H1 (cell line): Measurements from ENCODE around the gene UROC1. TPM values are rescaled to one million over a fixed set of nuclear protein-coding genes. Genes with fewer than 3 reads are reported as not detected.

Experiments used
- CTCF ChIA-PET: fragments of 300-600 bp; sonication (Branson Sonifier 250); formaldehyde crosslinking; loops from one replicate; lab custom pipeline; 2021; ENCODE audit not compliant: partially characterized antibody; lab: Charles Lee
- POLR2A ChIA-PET: fragments of 300-600 bp; sonication (Branson Sonifier 250); formaldehyde crosslinking; loops from one replicate; lab custom pipeline; 2021; ENCODE audit warnings: inconsistent platforms; ENCODE audit not compliant: partially characterized antibody; lab: Charles Lee
- DNase-seq, 2 experiments: peaks; one replicate each; pipeline versions ENCODE4 v3.0.0 to v3.0.0-alpha.2; 2010 to 2022; ENCODE audit warnings: low spot score in 2 of 2, low read depth in 1 of 2, mixed read lengths in 1 of 2
- FAIRE-seq: peaks from 2 replicates; lab custom pipeline; 2011; peaks lifted over from hg19 to GRCh38; lab: Jason Lieb, UNC
- H2AFZ ChIP-seq: 2 replicates; pipeline ENCODE4 v1.8.1; 2012; ENCODE audit warnings: low read length, inconsistent platforms
- H2AK5ac ChIP-seq: 2 replicates; pipeline ENCODE4 v1.6.1; 2013; ENCODE audit warnings: low read depth, low read length
- H2BK120ac ChIP-seq: replicated peaks from 2 replicates; pipeline ENCODE3; 2013; ENCODE audit warnings: low read depth, low read length, inconsistent platforms
- H2BK12ac ChIP-seq: 2 replicates; pipeline ENCODE4 v1.6.1; 2013; ENCODE audit warnings: low read depth, low read length
- H2BK15ac ChIP-seq: 2 replicates; pipeline ENCODE4 v1.6.1; 2013; ENCODE audit warnings: low read length
- H2BK20ac ChIP-seq: 2 replicates; pipeline ENCODE4 v1.6.1; 2013; ENCODE audit warnings: low read length
- H2BK5ac ChIP-seq: 2 replicates; pipeline ENCODE4 v1.6.1; 2013; ENCODE audit warnings: low read depth, low read length
- H3K14ac ChIP-seq: 2 replicates; pipeline ENCODE4 v1.6.1; 2013; ENCODE audit warnings: inconsistent platforms; ENCODE audit not compliant: insufficient read length
- H3K18ac ChIP-seq: 2 replicates; pipeline ENCODE4 v1.6.1; 2013; ENCODE audit warnings: low read length; ENCODE audit errors: extremely low read depth
- H3K23ac ChIP-seq: 2 replicates; pipeline ENCODE4 v1.6.1; 2013; ENCODE audit warnings: inconsistent platforms; ENCODE audit not compliant: insufficient read length
- H3K23me2 ChIP-seq: 2 replicates; pipeline ENCODE4 v1.6.1; 2013; ENCODE audit warnings: low read depth, low read length
- H3K27ac ChIP-seq: 2 replicates; pipeline ENCODE4 v1.6.1; 2011; ENCODE audit warnings: low read depth, low read length, inconsistent platforms
- H3K27me3 ChIP-seq, 4 experiments: replicated peaks in 1 of 4; 1 replicate in 1 of 4; 2 replicates in 3 of 4; pipeline versions ENCODE4 v1.6.1 to v1.8.1; 2011 to 2013; ENCODE audit warnings: low read length in 3 of 4, mild to moderate bottlenecking in 3 of 4, inconsistent platforms in 2 of 4, mixed read lengths in 2 of 4, moderate library complexity in 1 of 4; ENCODE audit not compliant: control insufficient read depth in 3 of 4, insufficient read depth in 3 of 4; ENCODE audit errors: extremely low read depth in 1 of 4
- H3K36me3 ChIP-seq, 4 experiments: 2 replicates each; pipeline versions ENCODE4 v1.6.1 to v1.8.1; 2011 to 2013; ENCODE audit warnings: mild to moderate bottlenecking in 4 of 4, low read length in 3 of 4, moderate library complexity in 2 of 4, control low read depth in 1 of 4, inconsistent platforms in 1 of 4; ENCODE audit not compliant: insufficient read depth in 4 of 4, control insufficient read depth in 2 of 4
- H3K4ac ChIP-seq: replicated peaks from 2 replicates; pipeline ENCODE3; 2013; ENCODE audit warnings: low read length, low read depth, mixed read lengths, inconsistent platforms; ENCODE audit not compliant: insufficient read length
- H3K4me1 ChIP-seq, 4 experiments: replicated peaks in 1 of 4; 1 replicate in 1 of 4; 2 replicates in 3 of 4; pipeline versions ENCODE4 v1.6.1 to v1.8.1; 2011 to 2013; ENCODE audit warnings: low read length in 3 of 4, inconsistent platforms in 2 of 4, mixed read lengths in 1 of 4; ENCODE audit not compliant: insufficient read depth in 4 of 4, control insufficient read depth in 3 of 4
- H3K4me2 ChIP-seq, 2 experiments: 2 replicates each; pipeline versions ENCODE4 v1.6.1 to v1.8.1; 2011 to 2013; ENCODE audit warnings: low read depth in 2 of 2, low read length in 2 of 2, control low read depth in 1 of 2, inconsistent platforms in 1 of 2, mild to moderate bottlenecking in 1 of 2; ENCODE audit not compliant: insufficient read depth in 1 of 2
- H3K4me3 ChIP-seq, 4 experiments: fragments of 200-600, 300-600 bp in 1 of 4; sonication (generic), shearing (Covaris generic), sonication (Bioruptor Twin) in 1 of 4; 2 replicates each; pipeline versions ENCODE4 v1.5.1 to v1.8.1; 2011 to 2016; ENCODE audit warnings: low read length in 4 of 4, low read depth in 3 of 4, control low read depth in 2 of 4, inconsistent platforms in 2 of 4, mild to moderate bottlenecking in 2 of 4, mixed read lengths in 1 of 4, moderate library complexity in 1 of 4; ENCODE audit not compliant: insufficient read depth in 2 of 4; ENCODE audit errors: extremely low read depth in 1 of 4
- H3K56ac ChIP-seq: replicated peaks from 2 replicates; pipeline ENCODE3; 2013; ENCODE audit warnings: low read depth, mild to moderate bottlenecking, mixed read lengths, low read length, inconsistent platforms; ENCODE audit not compliant: insufficient read length
- H3K79me1 ChIP-seq: 2 replicates; pipeline ENCODE4 v1.6.1; 2013; ENCODE audit warnings: low read depth, low read length, control low read depth
- H3K79me2 ChIP-seq, 2 experiments: 2 replicates each; pipeline versions ENCODE4 v1.6.1 to v1.8.1; 2012 to 2013; ENCODE audit warnings: low read length in 2 of 2, mild to moderate bottlenecking in 2 of 2, inconsistent platforms in 1 of 2; ENCODE audit not compliant: insufficient read depth in 2 of 2, control insufficient read depth in 1 of 2
- H3K9ac ChIP-seq, 4 experiments: replicated peaks in 1 of 4; 1 replicate in 1 of 4; 2 replicates in 3 of 4; pipeline versions ENCODE4 v1.6.1 to v1.8.1; 2011 to 2013; ENCODE audit warnings: low read depth in 3 of 4, low read length in 3 of 4, control low read depth in 2 of 4, mild to moderate bottlenecking in 2 of 4, moderate library complexity in 2 of 4, inconsistent platforms in 1 of 4; ENCODE audit errors: extremely low read depth in 1 of 4
- H3K9me3 ChIP-seq, 2 experiments: 2 replicates each; pipeline versions ENCODE4 v1.6.1 to v1.8.1; 2012 to 2013; ENCODE audit warnings: mild to moderate bottlenecking in 2 of 2, moderate library complexity in 2 of 2, control low read depth in 1 of 2, inconsistent platforms in 1 of 2, low read depth in 1 of 2, low read length in 1 of 2, mixed read lengths in 1 of 2; ENCODE audit not compliant: insufficient read depth in 2 of 2
- H4K20me1 ChIP-seq, 2 experiments: replicated peaks in 1 of 2; 2 replicates each; pipeline versions ENCODE3 to v1.8.1; 2011 to 2013; ENCODE audit warnings: inconsistent platforms in 2 of 2, low read length in 2 of 2, mild to moderate bottlenecking in 1 of 2; ENCODE audit not compliant: insufficient read depth in 2 of 2, control insufficient read depth in 1 of 2
- H4K5ac ChIP-seq: 2 replicates; pipeline ENCODE4 v1.6.1; 2013; ENCODE audit warnings: low read length, low read depth, mixed read lengths, inconsistent platforms; ENCODE audit not compliant: insufficient read length
- H4K8ac ChIP-seq: 2 replicates; pipeline ENCODE4 v1.8.0; 2013; ENCODE audit warnings: mild to moderate bottlenecking, moderate library complexity, low read length, inconsistent platforms; ENCODE audit not compliant: insufficient read depth; ENCODE audit errors: extremely low read depth
- H4K91ac ChIP-seq: replicated peaks from 2 replicates; pipeline ENCODE3; 2013; ENCODE audit warnings: low read length, mixed read lengths, inconsistent platforms; ENCODE audit not compliant: insufficient read length
- HDAC6 ChIP-seq: IDR thresholded peaks from one replicate; pipeline ENCODE4 v1.7.1; 2012; ENCODE audit warnings: low read depth, mild to moderate bottlenecking, inconsistent platforms, low read length, moderate library complexity
- JUND ChIP-seq: IDR thresholded peaks from 2 replicates; pipeline ENCODE4 v1.6.1; 2011; ENCODE audit warnings: mild to moderate bottlenecking, improper control_type of control experiment, low read length
- MAFK ChIP-seq: IDR thresholded peaks from 2 replicates; pipeline ENCODE4 v1.6.1; 2012; ENCODE audit warnings: low read depth, mild to moderate bottlenecking, improper control_type of control experiment, low read length
- SP1 ChIP-seq: IDR thresholded peaks from 2 replicates; pipeline ENCODE4 v1.6.1; 2011; ENCODE audit warnings: low read depth, low read length
- WGBS, 2 experiments: shearing (Covaris generic) in 1 of 2; methylation state at CpG; one replicate each; pipeline versions ENCODE4 v1.1.6 to v1.1.7; 2013 to 2015; ENCODE audit warnings: low lambda C conversion rate in 2 of 2, mixed read lengths in 2 of 2, inconsistent platforms in 1 of 2, low coverage in 1 of 2, missing lambda C conversion rate in 1 of 2; ENCODE audit not compliant: insufficient replicate concordance in 2 of 2, insufficient coverage in 1 of 2, insufficient read length in 1 of 2; ENCODE audit errors: extremely low coverage in 1 of 2, missing lambda C conversion rate in 1 of 2; 5-methylcytosine and 5-hydroxymethylcytosine counted together
- polyA plus RNA-seq, 7 experiments: library from polyadenylated mRNA; depleted of rRNA in 3 of 7; stranded (reverse) in 5 of 7; unstranded in 2 of 7; fragments of >200 nt in 5 of 7; fragments of 200-250 nt in 2 of 7; gene quantifications; 1 replicate in 5 of 7; 2 replicates in 1 of 7; 4 replicates in 1 of 7; pipeline versions ENCODE4 v1.2.1 to v1.2.3, GENCODE V29; 2011 to 2013; ENCODE audit warnings: missing spikeins in 2 of 7, mixed read lengths in 2 of 7
- total RNA-seq: library from RNA; stranded (reverse); fragmentation: NEBNext Ultra II Directional; extraction: Animal tissue kit (Norgen Biotek cat#: 25700); gene quantifications from 2 replicates; pipeline ENCODE4 v1.2.1, GENCODE V29; 2021

Gene UROC1
- total and polyA plus RNA-seq, 2 of the 8 experiments (the other 6 are each of a cell fraction or from before 2014, with no cell fraction given) = 0.03 TPM; not detected in 1

DNA sequence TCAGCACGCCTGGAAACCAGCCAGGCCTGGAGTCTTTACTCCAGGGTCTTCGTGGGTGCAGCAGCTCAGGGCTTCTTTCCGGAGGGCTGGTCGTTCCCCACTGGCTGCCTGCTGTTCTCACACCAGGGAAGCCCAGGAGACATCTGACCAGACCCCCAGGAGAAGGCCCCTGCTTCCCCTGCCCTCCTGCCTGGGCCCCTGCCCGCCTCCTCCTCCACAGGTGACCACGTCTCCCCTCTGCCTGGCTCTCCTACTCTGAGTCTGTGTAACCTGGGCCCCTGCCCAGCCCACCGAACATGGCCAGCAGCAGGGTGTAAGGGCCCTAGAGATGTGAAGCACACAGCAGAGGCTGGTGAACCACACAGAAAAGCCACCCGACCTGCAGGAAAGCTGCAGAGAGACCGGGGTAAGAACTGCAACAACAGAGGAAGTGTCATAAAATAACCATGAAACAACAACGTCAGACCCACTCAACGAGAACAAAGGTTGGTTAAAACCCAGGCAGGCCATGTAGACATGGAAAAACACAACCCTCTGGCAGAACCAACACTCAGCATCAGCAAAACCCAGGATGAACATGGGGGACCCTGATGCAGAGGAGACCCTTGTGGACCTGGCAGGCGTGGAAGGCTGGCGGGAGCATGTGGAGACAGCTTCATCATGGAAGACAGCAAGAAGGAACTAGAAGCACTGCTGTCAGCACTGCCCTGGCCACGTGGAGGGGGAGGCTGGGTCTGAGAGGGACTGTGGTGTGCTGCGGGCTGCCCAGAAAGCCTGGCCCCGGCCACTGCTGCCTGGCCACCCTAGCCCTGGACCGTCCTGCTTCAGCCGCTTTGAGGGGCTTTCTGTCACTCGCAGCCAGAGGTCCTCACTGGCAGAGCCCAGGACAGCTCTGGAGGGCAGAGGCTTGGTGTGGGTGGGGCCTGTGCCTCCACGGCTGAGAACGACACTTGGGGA lies 20.4 kb downstream of the UROC1 start:
- Histone ChIP-seq H3K23me2 (no peaks in the 10 kb centered on the region; the same call in 1 of the 2 replicates), H3K18ac (no peak overlapping the region), H3K56ac (no peak overlapping the region), H3K27ac (no peak overlapping the region), H3K4me2 (no peak overlapping the region), H2BK5ac (no peak overlapping the region), H3K4ac (no peak overlapping the region), H2BK12ac (0 out of 2 replicates have a peak overlapping the region, but pooled peaks have one; percentile 14), H2BK120ac (no peak overlapping the region), H2BK20ac (0 out of 2 replicates have a peak overlapping the region, but pooled peaks have one; percentile 48), H3K79me1 (no peaks in the 10 kb centered on the region), H4K20me1 (peaks cover 0 to 2% of the 10 kb centered on the region in 2 experiments), H3K4me3 (no peak overlapping the region), H3K36me3 (no peaks in the 10 kb centered on the region; a peak in 1 of 8 replicates), H3K9me3 (no peaks in the 10 kb centered on the region), H3K27me3 (no peaks in the 10 kb centered on the region), H4K8ac (peak overlapping the region; percentile 42; the same call in 1 of the 2 replicates), H3K23ac (no peak overlapping the region), H3K79me2 (peaks cover 0 to 3% of the 10 kb centered on the region in 2 experiments; a peak in 1 of 4 replicates), H3K4me1 (peaks cover 0 to 22% (median 16%) of the 10 kb centered on the region in 4 experiments; a peak in 6 of 7 replicates), H2AK5ac (no peak overlapping the region), H3K14ac (no peak overlapping the region)
- POLR2A ChIA-PET = interaction anchor here (1.3 kb wide), 1 partner anchor 20 kb away, joined by 3 read pairs; no protein-coding TSS in a partner anchor
- DNase-seq = no peak
- no peak for FAIRE-seq
- 86% methylated on average over 21 of the region's 21 CpGs; no CpG with 5 or more reads in 1 of the 2 experiments for WGBS, 2 experiments
- TF ChIP-seq JUND (no peak), SP1 (no peak), MAFK (no peak), HDAC6 (no peak)
- TF ChIP-seq, all 59 proteins: peak for 0
- Histone ChIP-seq H4K91ac (no peak overlapping the region), H2BK15ac (no peak overlapping the region), H3K9ac (no peak overlapping the region), H2AFZ (no peak overlapping the region), H4K5ac (no peak overlapping the region)
- CTCF ChIA-PET = interaction anchor here (1.0 to 6.6 kb wide), 5 partner anchors 9 to 168 kb away, joined by 3 to 49 read pairs (median 6); partner anchors contain the start of genes CHST13 and ZXDC
